Esophagus squamous epithelium (tissue), 5 donors: ENCODE results near the gene FXYD6. TPM values are rescaled to one million over a fixed set of nuclear protein-coding genes. Genes with fewer than 3 reads are reported as not detected.

ENCODE experiments used
- DNase-seq: peaks from one replicate; lab custom pipeline; 2025; lab: John Stamatoyannopoulos, UW
- H3K27ac ChIP-seq, 4 donors: fragments of 200-600 bp; sonication (generic); one replicate each; pipeline ENCODE4 v1.5.1; 2016 to 2019; ENCODE audit warnings: mild to moderate bottlenecking in 1 of 4
- H3K27me3 ChIP-seq, 4 donors: fragments of 200-600 bp; sonication (generic); 1 replicate in 3 of 4; 2 replicates in 1 of 4; pipeline versions ENCODE4 v1.5.1 to v1.6.0; 2017 to 2021; ENCODE audit warnings: antibody characterized with exemption in 1 of 4
- H3K36me3 ChIP-seq, 3 donors: fragments of 200-600 bp; sonication (generic); one replicate each; pipeline ENCODE4 v1.5.1; 2016 to 2019
- H3K4me1 ChIP-seq, 3 donors: fragments of 200-600 bp; sonication (generic); one replicate each; pipeline ENCODE4 v1.5.1; 2017 to 2019
- H3K4me3 ChIP-seq, 4 donors: fragments of 200-600 bp; sonication (generic); 1 replicate in 3 of 4; 2 replicates in 1 of 4; pipeline ENCODE4 v1.5.1; 2016 to 2019; ENCODE audit warnings: mild to moderate bottlenecking in 2 of 4, moderate library complexity in 1 of 4
- H3K9me3 ChIP-seq, 3 donors: fragments of 200-600 bp; sonication (generic); one replicate each; pipeline ENCODE4 v1.5.1; 2016 to 2019
- POLR2A ChIP-seq, 4 donors: fragments of 450-650 bp; IDR thresholded peaks; one replicate each; pipeline ENCODE4 v1.6.1; 2017; ENCODE audit warnings: antibody characterized with exemption in 4 of 4, mild to moderate bottlenecking in 4 of 4, moderate library complexity in 3 of 4
- WGBS, 2 donors: methylation state at CpG; one replicate each; pipeline ENCODE4 v1.1.5; 2018; 5-methylcytosine and 5-hydroxymethylcytosine counted together
- intact Hi-C: fragments of 100-400 bp; cut with DNase I; formaldehyde crosslinking; loops from one replicate; pipeline ENCODE4 v1.15.0; 2022
- total RNA-seq, 4 donors: library from RNA; depleted of rRNA; stranded (reverse); fragments of >200 nt; gene quantifications; one replicate each; pipeline ENCODE4 v1.1.0, GENCODE V29; 2016
- TF ChIP-seq, protein P1 (sequence below), 6 experiments: fragments of 450-650 bp in 4 of 6; fragments of 200-600 bp in 2 of 6; sonication (generic) in 2 of 6; IDR thresholded peaks; one replicate each; pipeline ENCODE4 v1.5.1; 2016 to 2019; ENCODE audit warnings: antibody characterized with exemption in 6 of 6, mild to moderate bottlenecking in 4 of 6, moderate library complexity in 4 of 6
- donor health status: DM: yes; HTN: yes; CAD: no.

Gene FXYD6
- total RNA-seq, 4 donors from 2014 or later, result 0.61 to 27.7 (median 2.1) TPM

DNA sequence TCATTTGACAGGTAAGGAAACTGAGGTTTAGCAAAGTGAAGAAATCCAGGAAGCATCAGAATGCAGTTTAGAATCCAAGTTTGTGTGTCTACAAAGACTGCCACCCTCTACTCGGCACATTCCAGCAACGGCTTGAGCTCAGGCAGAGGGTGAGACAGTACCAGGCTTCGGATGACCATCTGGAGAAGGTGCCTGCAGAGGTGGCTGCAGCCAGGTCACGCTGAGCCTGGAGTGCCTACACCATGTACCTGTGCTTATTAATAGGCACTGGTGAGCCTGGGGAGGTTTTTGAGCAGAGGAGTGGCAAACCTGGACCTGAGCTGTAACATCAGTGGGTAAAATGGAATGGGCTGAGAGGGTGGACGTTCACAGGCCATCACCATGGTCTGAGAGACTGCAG, 4.7 kb downstream of the FXYD6 start:
- DNase-seq, result no peak
- no peaks in the 10 kb centered on the region for H3K9me3 ChIP-seq
- H3K36me3 ChIP-seq, result no peaks in the 10 kb centered on the region
- no peak for TF ChIP-seq POLR2A (IDR thresholded peaks at IDR 0.05)
- TF ChIP-seq, protein P1, sequence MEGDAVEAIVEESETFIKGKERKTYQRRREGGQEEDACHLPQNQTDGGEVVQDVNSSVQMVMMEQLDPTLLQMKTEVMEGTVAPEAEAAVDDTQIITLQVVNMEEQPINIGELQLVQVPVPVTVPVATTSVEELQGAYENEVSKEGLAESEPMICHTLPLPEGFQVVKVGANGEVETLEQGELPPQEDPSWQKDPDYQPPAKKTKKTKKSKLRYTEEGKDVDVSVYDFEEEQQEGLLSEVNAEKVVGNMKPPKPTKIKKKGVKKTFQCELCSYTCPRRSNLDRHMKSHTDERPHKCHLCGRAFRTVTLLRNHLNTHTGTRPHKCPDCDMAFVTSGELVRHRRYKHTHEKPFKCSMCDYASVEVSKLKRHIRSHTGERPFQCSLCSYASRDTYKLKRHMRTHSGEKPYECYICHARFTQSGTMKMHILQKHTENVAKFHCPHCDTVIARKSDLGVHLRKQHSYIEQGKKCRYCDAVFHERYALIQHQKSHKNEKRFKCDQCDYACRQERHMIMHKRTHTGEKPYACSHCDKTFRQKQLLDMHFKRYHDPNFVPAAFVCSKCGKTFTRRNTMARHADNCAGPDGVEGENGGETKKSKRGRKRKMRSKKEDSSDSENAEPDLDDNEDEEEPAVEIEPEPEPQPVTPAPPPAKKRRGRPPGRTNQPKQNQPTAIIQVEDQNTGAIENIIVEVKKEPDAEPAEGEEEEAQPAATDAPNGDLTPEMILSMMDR (IDR thresholded peaks at IDR 0.05), result no peak
- intact Hi-C loops, result no loop called here
- H3K4me1 ChIP-seq, result peaks cover 12 to 65% (median 21%) of the 10 kb centered on the region in 3 donors
- 43 to 67% methylated on average over 1 to 2 of the region's 5 CpGs for WGBS, 2 donors
- H3K4me3 ChIP-seq, result no peak overlapping the region
- H3K27me3 ChIP-seq, result peaks cover 5 to 70% (median 10%) of the 10 kb centered on the region in 4 donors
- peak overlapping the region in 3 of 4 donors; percentile 5 to 61 (median 11) for H3K27ac ChIP-seq

DNA sequence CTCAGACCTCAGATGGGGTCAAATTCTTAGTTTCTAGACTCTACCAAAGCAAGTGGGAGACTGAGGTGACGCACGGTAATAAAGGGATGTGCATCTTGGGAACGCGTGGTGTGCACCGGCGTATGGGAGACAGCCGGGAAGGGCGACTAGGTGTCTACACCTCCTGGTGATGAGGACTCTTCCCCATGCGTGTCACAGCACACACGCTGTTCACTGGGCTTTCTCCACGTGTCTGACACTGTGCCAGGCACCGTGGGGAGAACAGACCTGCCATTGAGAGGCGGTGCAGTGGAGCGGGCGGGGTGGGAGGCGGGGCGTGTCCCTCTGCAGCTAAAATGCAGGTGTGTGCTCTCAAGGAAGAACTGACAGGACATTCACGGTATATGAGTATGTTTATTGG, 5.3 kb downstream of the FXYD6 start:
- Histone ChIP-seq H3K27me3 (peaks cover 2 to 63% (median 7%) of the 10 kb centered on the region in 4 donors), H3K27ac (no peak overlapping the region), H3K4me3 (no peak overlapping the region), H3K36me3 (no peaks in the 10 kb centered on the region), H3K9me3 (no peaks in the 10 kb centered on the region), H3K4me1 (peaks cover 6 to 59% (median 16%) of the 10 kb centered on the region in 3 donors)
- TF ChIP-seq POLR2A (IDR thresholded peaks at IDR 0.05), result no peak
- TF ChIP-seq, protein P1 (IDR thresholded peaks at IDR 0.05), result no peak
- no peak for DNase-seq
- intact Hi-C loops, result no loop called here
- WGBS, 2 donors, result 66 to 81% methylated on average over 13 to 18 of the region's 18 CpGs

DNA sequence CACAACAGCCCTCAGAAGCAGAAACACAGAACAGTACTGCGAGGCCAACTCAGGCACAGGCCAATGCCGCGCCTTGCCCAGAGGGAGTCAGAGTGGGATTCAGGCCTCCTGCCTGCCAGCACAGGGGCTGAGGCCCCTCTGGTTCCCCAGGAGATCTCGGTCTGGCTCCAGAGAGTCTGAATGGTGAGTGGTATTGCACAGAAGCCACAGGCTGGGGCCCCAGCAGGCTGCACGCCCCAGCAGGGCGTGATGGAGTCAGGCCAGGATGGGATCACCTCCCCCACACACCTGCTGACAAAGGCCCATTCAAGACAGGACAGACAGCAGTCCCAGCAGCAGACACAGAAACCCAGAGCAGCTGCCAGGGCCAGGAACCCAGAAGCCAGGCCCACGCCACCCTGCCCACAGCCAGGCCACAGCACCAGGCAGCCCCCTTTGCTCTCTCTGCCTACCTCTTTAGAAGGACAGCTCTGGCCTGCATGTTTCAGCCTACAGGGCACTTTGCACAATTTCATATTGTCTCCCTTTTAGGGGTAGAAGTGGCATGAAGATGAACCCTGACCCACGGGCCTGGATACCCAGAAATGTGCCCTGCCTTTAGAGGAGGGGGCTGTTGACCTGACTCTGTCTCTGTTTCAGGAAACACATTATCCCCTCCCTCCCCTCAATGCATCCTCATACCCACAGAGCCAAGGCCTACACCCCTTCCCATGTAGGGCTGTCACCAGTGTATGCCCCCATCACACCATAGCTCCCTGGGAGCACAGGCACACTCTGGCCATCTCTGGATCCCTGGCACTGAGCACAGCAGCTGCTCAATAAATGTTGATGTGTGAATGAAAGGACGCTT, 6.1 kb downstream of the FXYD6 start:
- peaks cover 0 to 50% (median 7%) of the 10 kb centered on the region in 3 donors for H3K4me1 ChIP-seq
- H3K9me3 ChIP-seq, result no peaks in the 10 kb centered on the region
- no peak for TF ChIP-seq POLR2A (IDR thresholded peaks at IDR 0.05)
- TF ChIP-seq, protein P1 (IDR thresholded peaks at IDR 0.05), result no peak
- DNase-seq, result no peak
- H3K27me3 ChIP-seq, result peaks cover 0 to 55% (median under 1%) of the 10 kb centered on the region in 4 donors
- no peaks in the 10 kb centered on the region for H3K36me3 ChIP-seq
- no peak overlapping the region for H3K27ac ChIP-seq
- WGBS, 2 donors, result 64 to 80% methylated on average over 2 to 3 of the region's 9 CpGs
- intact Hi-C loops, result no loop called here
- H3K4me3 ChIP-seq, result no peak overlapping the region

DNA sequence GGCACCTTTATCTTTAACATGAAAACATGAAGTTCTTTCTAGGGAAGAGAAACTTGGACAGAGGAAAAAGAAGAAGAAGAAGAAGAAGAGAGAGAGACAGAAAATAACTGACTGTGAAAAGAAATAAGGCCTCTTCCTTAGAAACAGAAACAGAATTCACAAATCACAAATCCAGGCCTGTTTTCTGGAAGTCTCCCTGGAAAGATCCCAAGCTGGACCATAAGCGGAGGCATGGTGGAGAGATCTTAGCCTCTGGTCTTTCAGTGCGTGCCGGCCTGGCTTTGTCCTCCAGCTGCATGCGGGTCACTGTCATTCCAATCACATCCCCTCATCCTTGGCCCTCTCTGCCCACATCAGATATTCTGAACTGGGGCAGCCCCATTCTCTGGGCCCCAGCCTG, 6.9 kb downstream of the FXYD6 start:
- Histone ChIP-seq H3K36me3 (no peaks in the 10 kb centered on the region), H3K27ac (no peak overlapping the region), H3K4me3 (no peak overlapping the region), H3K9me3 (no peaks in the 10 kb centered on the region), H3K27me3 (peaks cover 0 to 48% (median 0%) of the 10 kb centered on the region in 4 donors), H3K4me1 (peaks cover 0 to 43% (median 4%) of the 10 kb centered on the region in 3 donors)
- intact Hi-C loops, result no loop called here
- DNase-seq, result no peak
- TF ChIP-seq, protein P1 (IDR thresholded peaks at IDR 0.05), result no peak
- no peak for TF ChIP-seq POLR2A (IDR thresholded peaks at IDR 0.05)
- 52 to 67% methylated on average over 3 to 4 of the region's 4 CpGs for WGBS, 2 donors
